GM12874 (cell line): ENCODE measurements around the gene THUMPD3.

Source experiments
- CTCF ChIP-seq: IDR thresholded peaks from 2 replicates; pipeline ENCODE4 v1.5.1; 2011; ENCODE audit warnings: low read depth, mild to moderate bottlenecking, control low read depth, low read length, moderate library complexity; ENCODE audit not compliant: insufficient read depth

THUMPD3 gene

GRCh38 chr3:9395570-9396300 lies 32.9 kb downstream of the THUMPD3 start:
- TF ChIP-seq CTCF: no peak

- no peak for TF ChIP-seq CTCF
Observed at GRCh38 chr3:9396301-9396631, 33.4 kb downstream of the THUMPD3 start.

- no peak for TF ChIP-seq CTCF
Observed at GRCh38 chr3:9396632-9397331, 33.9 kb downstream of the THUMPD3 start.

- TF ChIP-seq CTCF: no peak
Observed at GRCh38 chr3:9397332-9397905, 34.6 kb downstream of the THUMPD3 start, which contains the start of gene SETD5. TSS of gene SETD5 (plus strand) at chr3:9397615. CDS start at chr3:9428939, 31,324 bp downstream.

- no peak for TF ChIP-seq CTCF
Observed at GRCh38 chr3:9397906-9398699, 35.2 kb downstream of the THUMPD3 start.

GRCh38 chr3:9398700-9399336 lies 36.0 kb downstream of the THUMPD3 start:
- no peak for TF ChIP-seq CTCF
